GM23248 (cell line): ENCODE data around the gene CCDC149. TPM values are rescaled to one million over a fixed set of nuclear protein-coding genes. Genes with fewer than 3 reads are reported as not detected.
A peak's percentile ranks its signal among the peaks of the same experiment; 100 is the strongest.

Experiments
- DNase-seq: peaks from one replicate; pipeline ENCODE4 v3.0.0-alpha.2; 2015
- H2AFZ ChIP-seq: fragments of 200-600 bp; sonication (generic); 2 replicates; pipeline ENCODE4 v1.6.1; 2016; ENCODE audit warnings: antibody characterized with exemption
- H3F3A ChIP-seq: fragments of 200-600 bp; sonication (generic); 2 replicates; pipeline ENCODE4 v1.6.1; 2016; ENCODE audit warnings: mild to moderate bottlenecking, antibody characterized with exemption, mixed run types; ENCODE audit not compliant: insufficient read depth
- H3K27ac ChIP-seq: fragments of 200-600 bp; sonication (generic); 2 replicates; pipeline ENCODE4 v1.5.1; 2016; ENCODE audit warnings: mild to moderate bottlenecking
- H3K27me3 ChIP-seq: fragments of 200-600 bp; sonication (generic); replicated peaks from 2 replicates; pipeline ENCODE4 v1.6.1; 2016; ENCODE audit warnings: mild to moderate bottlenecking; ENCODE audit not compliant: insufficient read depth
- H3K36me3 ChIP-seq: fragments of 200-600 bp; sonication (generic); 2 replicates; pipeline ENCODE4 v1.6.1; 2016; ENCODE audit warnings: low read depth, mild to moderate bottlenecking
- H3K4me1 ChIP-seq: fragments of 200-600 bp; sonication (generic); 2 replicates; pipeline ENCODE4 v1.6.1; 2016; ENCODE audit warnings: mild to moderate bottlenecking; ENCODE audit not compliant: insufficient read depth
- H3K4me2 ChIP-seq: fragments of 200-600 bp; sonication (generic); one replicate; pipeline ENCODE4 v1.6.1; 2016; ENCODE audit warnings: mild to moderate bottlenecking; ENCODE audit not compliant: unreplicated experiment
- H3K4me3 ChIP-seq: fragments of 200-600 bp; sonication (generic); 2 replicates; pipeline ENCODE4 v1.5.1; 2016; ENCODE audit warnings: mild to moderate bottlenecking
- H3K79me2 ChIP-seq: fragments of 200-600 bp; sonication (generic); 2 replicates; pipeline ENCODE4 v1.6.1; 2016; ENCODE audit warnings: mild to moderate bottlenecking; ENCODE audit not compliant: insufficient read depth
- H3K9ac ChIP-seq: fragments of 200-600 bp; sonication (generic); 2 replicates; pipeline ENCODE4 v1.6.1; 2016; ENCODE audit warnings: mild to moderate bottlenecking
- H3K9me2 ChIP-seq: fragments of 200-600 bp; sonication (generic); 2 replicates; pipeline ENCODE4 v1.6.1; 2016; ENCODE audit warnings: mixed run types, mild to moderate bottlenecking, moderate library complexity; ENCODE audit not compliant: insufficient read depth
- H3K9me3 ChIP-seq: fragments of 200-600 bp; sonication (generic); one replicate; pipeline ENCODE4 v1.6.1; 2017; ENCODE audit warnings: low read depth
- H4K20me1 ChIP-seq: fragments of 200-600 bp; sonication (generic); 2 replicates; pipeline ENCODE4 v1.6.0; 2016; ENCODE audit not compliant: insufficient read depth
- EZH2 ChIP-seq: fragments of 200-600 bp; sonication (generic); IDR thresholded peaks from 2 replicates; pipeline ENCODE4 v1.6.1; 2018; ENCODE audit warnings: antibody characterized with exemption, mild to moderate bottlenecking; ENCODE audit not compliant: insufficient read depth, poor library complexity, severe bottlenecking
- EZH2phosphoT487 ChIP-seq: fragments of 200-600 bp; sonication (generic); IDR thresholded peaks from 2 replicates; pipeline ENCODE4 v1.6.1; 2018; ENCODE audit warnings: antibody characterized with exemption, moderate library complexity, mild to moderate bottlenecking, low read depth; ENCODE audit not compliant: insufficient read depth
- WGBS, 2 experiments: methylation state at CpG; one replicate each; pipeline ENCODE4 v1.1.6; 2015 to 2017; ENCODE audit warnings: low lambda C conversion rate in 2 of 2, low coverage in 1 of 2; ENCODE audit errors: missing lambda C conversion rate in 2 of 2; 5-methylcytosine and 5-hydroxymethylcytosine counted together
- in situ Hi-C: fragments of 300-500 bp; cut with MboI; formaldehyde crosslinking; loops from 2 replicates; pipeline ENCODE4 v1.15.0; 2020
- polyA plus RNA-seq: library from polyadenylated mRNA; unstranded; fragments of >200 nt; fragmentation: Nextera tagmentation; extraction: Ambion mirVana; gene quantifications from 2 replicates; pipeline ENCODE4 v1.2.1, GENCODE V29; 2016
- total RNA-seq: library from RNA; depleted of rRNA; stranded (reverse); fragments of >200 nt; shearing (Covaris generic); gene quantifications from 2 replicates; pipeline ENCODE4 v1.2.3, GENCODE V29; 2014

The CCDC149 gene
- total and polyA plus RNA-seq, 2 experiments from 2014 or later, result 6.1 to 9.7 TPM

GRCh38 chr4:24889991-24890390 is 22.9 kb downstream of the CCDC149 start:
- H3K79me2 ChIP-seq, result no peaks in the 10 kb centered on the region
- peak overlapping the region; percentile 11 for H3K4me2 ChIP-seq
- no peak overlapping the region for H3K27ac ChIP-seq
- no peaks in the 10 kb centered on the region for H3K9me2 ChIP-seq
- 72 to 75% methylated on average over 3 of the region's 3 CpGs for WGBS, 2 experiments
- DNase-seq, result peak; percentile 38
- TF ChIP-seq EZH2, result no peak
- TF ChIP-seq EZH2phosphoT487, result no peak
- no peak overlapping the region for H2AFZ ChIP-seq
- no peaks in the 10 kb centered on the region for H3K9me3 ChIP-seq
- in situ Hi-C loops, result no loop called here
- H3K9ac ChIP-seq, result no peak overlapping the region
- no peaks in the 10 kb centered on the region for H4K20me1 ChIP-seq
- H3K4me3 ChIP-seq, result no peak overlapping the region
- no peaks in the 10 kb centered on the region for H3K36me3 ChIP-seq
- no peaks in the 10 kb centered on the region for H3K27me3 ChIP-seq
- H3K4me1 ChIP-seq, result peaks cover 9% of the 10 kb centered on the region; the same call in 1 of the 2 replicates
- no peaks in the 10 kb centered on the region for H3F3A ChIP-seq

- no peaks in the 10 kb centered on the region for H3K9me2 ChIP-seq
- no peak for DNase-seq
- H3K9me3 ChIP-seq, result no peaks in the 10 kb centered on the region
- in situ Hi-C loops, result no loop called here
- no peaks in the 10 kb centered on the region for H4K20me1 ChIP-seq
- no peak overlapping the region for H3K4me3 ChIP-seq
- H3K4me2 ChIP-seq, result no peak overlapping the region
- no peaks in the 10 kb centered on the region for H3K79me2 ChIP-seq
- peaks cover 9% of the 10 kb centered on the region; the same call in 1 of the 2 replicates for H3K4me1 ChIP-seq
- H3K9ac ChIP-seq, result no peak overlapping the region
- H3K27me3 ChIP-seq, result no peaks in the 10 kb centered on the region
- H2AFZ ChIP-seq, result no peak overlapping the region
- WGBS, 2 experiments, result 83 to 86% methylated on average over 8 of the region's 8 CpGs
- H3K36me3 ChIP-seq, result no peaks in the 10 kb centered on the region
- H3F3A ChIP-seq, result no peaks in the 10 kb centered on the region
- no peak overlapping the region for H3K27ac ChIP-seq
- TF ChIP-seq EZH2 (no peak), EZH2phosphoT487 (no peak)
These were observed 24.1 kb downstream of the CCDC149 start for GRCh38 chr4:24888475-24889344.

GRCh38 chr4:24887881-24888430 is 24.9 kb downstream of the CCDC149 start:
- Histone ChIP-seq H3K4me3 (no peak overlapping the region), H3K27me3 (no peaks in the 10 kb centered on the region), H4K20me1 (no peaks in the 10 kb centered on the region), H3K9ac (no peak overlapping the region), H3F3A (no peaks in the 10 kb centered on the region), H3K9me2 (no peaks in the 10 kb centered on the region), H3K4me2 (no peak overlapping the region), H3K27ac (no peak overlapping the region), H3K9me3 (no peaks in the 10 kb centered on the region), H3K79me2 (no peaks in the 10 kb centered on the region), H3K4me1 (peaks cover 9% of the 10 kb centered on the region; the same call in 1 of the 2 replicates), H2AFZ (no peak overlapping the region), H3K36me3 (no peaks in the 10 kb centered on the region)
- WGBS, 2 experiments, result 75 to 88% methylated on average over 3 of the region's 3 CpGs
- in situ Hi-C loops, result no loop called here
- DNase-seq, result no peak
- TF ChIP-seq EZH2 (no peak), EZH2phosphoT487 (no peak)

GRCh38 chr4:24886596-24886995 is 26.2 kb downstream of the CCDC149 start:
- no peaks in the 10 kb centered on the region for H3F3A ChIP-seq
- in situ Hi-C loops, result no loop called here
- no peak overlapping the region for H2AFZ ChIP-seq
- whole genome bisulfite sequencing, 2 experiments, result 79 to 84% methylated on average over 3 of the region's 3 CpGs
- no peaks in the 10 kb centered on the region for H3K9me3 ChIP-seq
- DNase-seq, result no peak
- no peak overlapping the region for H3K9ac ChIP-seq
- peaks cover 9% of the 10 kb centered on the region; the same call in 1 of the 2 replicates for H3K4me1 ChIP-seq
- H4K20me1 ChIP-seq, result no peaks in the 10 kb centered on the region
- H3K27ac ChIP-seq, result no peak overlapping the region
- H3K4me2 ChIP-seq, result no peak overlapping the region
- H3K9me2 ChIP-seq, result no peaks in the 10 kb centered on the region
- H3K4me3 ChIP-seq, result no peak overlapping the region
- H3K36me3 ChIP-seq, result no peaks in the 10 kb centered on the region
- no peak for TF ChIP-seq EZH2
- no peak for TF ChIP-seq EZH2phosphoT487
- no peaks in the 10 kb centered on the region for H3K79me2 ChIP-seq
- no peaks in the 10 kb centered on the region for H3K27me3 ChIP-seq
